Transverse colon (tissue), 4 donors: Measurements from ENCODE around the gene PRKAG1. TPM values are rescaled to one million over a fixed set of nuclear protein-coding genes. Genes with fewer than 3 reads are reported as not detected.

Experiments used
- DNase-seq: peaks from one replicate; pipeline ENCODE4 v3.0.0-alpha.2; 2019
- H3K27ac ChIP-seq, 4 donors: fragments of 200-600 bp; sonication (generic); 2 replicates each; pipeline ENCODE4 v1.5.1; 2016 to 2018; ENCODE audit warnings: inconsistent platforms in 4 of 4
- H3K27me3 ChIP-seq: fragments of 200-600 bp; sonication (generic); 2 replicates; pipeline ENCODE4 v1.5.1; 2017; ENCODE audit warnings: inconsistent platforms
- H3K36me3 ChIP-seq, 4 donors: fragments of 200-600 bp; sonication (generic); 2 replicates each; pipeline ENCODE4 v1.5.1; 2017 to 2019; ENCODE audit warnings: inconsistent platforms in 4 of 4
- H3K4me1 ChIP-seq, 4 donors: fragments of 200-600 bp; sonication (generic); 2 replicates each; pipeline ENCODE4 v1.5.1; 2017 to 2020; ENCODE audit warnings: inconsistent platforms in 4 of 4
- H3K4me3 ChIP-seq, 4 donors: fragments of 200-600 bp; sonication (generic); 1 replicate in 1 of 4; 2 replicates in 3 of 4; pipeline versions ENCODE4 v1.5.1 to v1.6.1; 2017 to 2019; ENCODE audit warnings: inconsistent platforms in 4 of 4
- H3K9me3 ChIP-seq, 2 donors: fragments of 200-600 bp; sonication (generic); 2 replicates each; pipeline ENCODE4 v1.5.1; 2017 to 2019; ENCODE audit warnings: inconsistent platforms in 2 of 2
- CTCF ChIP-seq, 5 experiments: fragments of 200-600 bp in 3 of 5; fragments of 450-650 bp in 2 of 5; sonication (generic) in 3 of 5; IDR thresholded peaks; 1 replicate in 2 of 5; 2 replicates in 3 of 5; pipeline ENCODE4 v1.5.1; 2016 to 2017; ENCODE audit warnings: antibody characterized with exemption in 5 of 5, inconsistent platforms in 3 of 5, mild to moderate bottlenecking in 2 of 5, moderate library complexity in 1 of 5
- EP300 ChIP-seq: sonication (generic); formaldehyde crosslinking; IDR thresholded peaks from one replicate; pipeline ENCODE4 v1.6.1; 2017; ENCODE audit warnings: antibody characterized with exemption, low read depth
- POLR2A ChIP-seq: fragments of 450-650 bp; IDR thresholded peaks from one replicate; pipeline ENCODE4 v1.6.1; 2016; ENCODE audit warnings: antibody characterized with exemption, mild to moderate bottlenecking, moderate library complexity
- POLR2AphosphoS5 ChIP-seq, 3 donors: sonication (generic); formaldehyde crosslinking; IDR thresholded peaks; one replicate each; pipeline ENCODE4 v1.6.1; 2016; ENCODE audit warnings: antibody characterized with exemption in 3 of 3
- WGBS, 2 donors: methylation state at CpG; one replicate each; pipeline ENCODE4 v1.1.5; 2018; ENCODE audit warnings: low coverage in 1 of 2; 5-methylcytosine and 5-hydroxymethylcytosine counted together
- in situ Hi-C, 4 donors: fragments of 200-750 bp; cut with MboI; loops; one replicate each; pipeline versions ENCODE4 v1.15.0 to v1.15.1; 2017; ENCODE audit warnings: low sequenced_read_pairs in 3 of 4, low pct_ligation_motif_present in 1 of 4, low pct_unique_long_range_greater_than_20kb in 1 of 4
- intact Hi-C: fragments of 100-400 bp; cut with DNase I; formaldehyde crosslinking; loops from one replicate; pipeline ENCODE4 v1.15.1; 2023; ENCODE audit warnings: low total_unique reads
- total RNA-seq, 4 donors: library from RNA; depleted of rRNA; stranded (reverse); fragments of >200 nt; gene quantifications; one replicate each; pipeline ENCODE4 v1.1.0, GENCODE V29; 2016

Gene PRKAG1
- total RNA-seq, 4 donors from 2014 or later: 21.7 to 44.0 (median 42.3) TPM

GRCh38 chr12:49036029-49036428, 17.5 kb upstream of the PRKAG1 start:
- 74 to 98% methylated on average over 4 of the region's 4 CpGs for WGBS, 2 donors

DNA sequence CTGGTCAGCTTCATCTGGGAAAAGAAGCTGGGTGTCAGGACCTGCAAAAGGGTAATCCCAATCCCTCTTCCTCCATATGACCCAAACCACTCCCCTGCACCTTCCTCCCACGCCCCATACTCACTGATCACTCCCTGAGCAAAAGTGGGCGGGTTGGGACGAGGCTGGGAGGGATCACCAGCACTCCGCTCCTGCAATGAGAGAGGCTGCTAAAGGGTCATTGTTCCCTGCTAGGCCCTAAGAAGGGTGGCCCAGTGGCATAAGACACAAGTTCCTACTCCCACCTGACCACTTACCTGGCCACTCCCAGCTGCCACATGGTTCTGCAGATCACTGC, 15.7 kb upstream of the PRKAG1 start:
- no peak for TF ChIP-seq EP300
- no peak for TF ChIP-seq POLR2A
- no peak for TF ChIP-seq POLR2AphosphoS5 (IDR thresholded peaks at IDR 0.05)
- no peak for TF ChIP-seq CTCF (IDR thresholded peaks at IDR 0.05)
- Histone ChIP-seq H3K4me1 (no peaks in the 10 kb centered on the region), H3K9me3 (no peaks in the 10 kb centered on the region), H3K4me3 (no peak overlapping the region), H3K27ac (no peak overlapping the region), H3K27me3 (no peaks in the 10 kb centered on the region), H3K36me3 (peaks cover 0 to 56% (median 25%) of the 10 kb centered on the region in 4 donors)
- 94% methylated on average over 4 of the region's 4 CpGs; no CpG with 5 or more reads in 1 of the 2 donors for WGBS, 2 donors
- intact Hi-C loops: no loop called here
- DNase-seq: no peak
- in situ Hi-C loops: no loop called here

More at GRCh38 chr12:49036029-49036428, 17.5 kb upstream of the PRKAG1 start:
- no peak for DNase-seq
- Histone ChIP-seq H3K36me3 (peaks cover 0 to 74% (median 34%) of the 10 kb centered on the region in 4 donors), H3K27ac (no peak overlapping the region), H3K4me1 (no peaks in the 10 kb centered on the region), H3K9me3 (no peaks in the 10 kb centered on the region), H3K27me3 (no peaks in the 10 kb centered on the region), H3K4me3 (no peak overlapping the region)
- intact Hi-C loops: no loop called here
- TF ChIP-seq CTCF (IDR thresholded peaks at IDR 0.05) (no peak), POLR2A (no peak), POLR2AphosphoS5 (IDR thresholded peaks at IDR 0.05) (no peak), EP300 (no peak)
- in situ Hi-C loops: no loop called here

DNA sequence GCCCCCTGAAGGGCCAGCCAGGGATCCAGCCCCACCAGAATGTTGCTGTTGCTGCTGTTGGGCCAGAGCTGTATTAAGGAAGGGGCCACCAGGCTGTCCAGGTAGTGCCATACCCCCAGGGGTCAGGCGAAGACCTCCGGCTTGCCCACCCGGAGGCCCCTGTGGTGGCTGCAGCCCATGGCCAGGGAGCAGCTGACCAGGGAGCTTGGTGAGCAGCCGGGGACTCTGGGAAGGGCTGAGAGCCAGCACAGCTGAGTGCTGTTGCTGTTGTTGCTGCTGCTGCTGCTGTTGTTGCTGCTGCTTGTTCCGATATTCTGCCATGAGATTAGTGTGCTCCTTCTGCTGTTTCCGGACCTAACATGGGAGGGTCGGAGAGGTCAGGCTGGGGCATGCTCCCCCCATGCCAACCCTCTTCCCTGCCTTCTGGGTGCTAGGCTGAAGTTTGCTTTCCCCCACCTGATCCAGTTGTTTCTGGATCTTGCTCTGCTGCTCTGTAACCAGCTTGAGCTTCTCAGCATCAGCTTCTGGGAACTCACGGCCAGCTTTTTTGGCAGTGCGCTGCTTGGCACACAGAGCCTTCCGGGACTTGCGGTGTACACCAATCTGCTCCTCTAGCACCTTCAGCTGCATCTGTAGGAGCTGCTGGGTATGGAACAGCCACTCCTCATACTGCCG, 15.2 kb upstream of the PRKAG1 start:
- intact Hi-C loops (no loop called here), in situ Hi-C loops (no loop called here)
- no peak overlapping the region for H3K27ac ChIP-seq
- WGBS, 2 donors: 67 to 84% methylated on average over 3 to 12 of the region's 12 CpGs
- TF ChIP-seq CTCF (IDR thresholded peaks at IDR 0.05) (no peak), EP300 (no peak)
- no peaks in the 10 kb centered on the region for H3K4me1 ChIP-seq
- no peaks in the 10 kb centered on the region for H3K9me3 ChIP-seq
- peaks cover 0 to 56% (median 23%) of the 10 kb centered on the region in 4 donors for H3K36me3 ChIP-seq
- H3K4me3 ChIP-seq: no peak overlapping the region
- H3K27me3 ChIP-seq: no peaks in the 10 kb centered on the region
- DNase-seq: no peak

DNA sequence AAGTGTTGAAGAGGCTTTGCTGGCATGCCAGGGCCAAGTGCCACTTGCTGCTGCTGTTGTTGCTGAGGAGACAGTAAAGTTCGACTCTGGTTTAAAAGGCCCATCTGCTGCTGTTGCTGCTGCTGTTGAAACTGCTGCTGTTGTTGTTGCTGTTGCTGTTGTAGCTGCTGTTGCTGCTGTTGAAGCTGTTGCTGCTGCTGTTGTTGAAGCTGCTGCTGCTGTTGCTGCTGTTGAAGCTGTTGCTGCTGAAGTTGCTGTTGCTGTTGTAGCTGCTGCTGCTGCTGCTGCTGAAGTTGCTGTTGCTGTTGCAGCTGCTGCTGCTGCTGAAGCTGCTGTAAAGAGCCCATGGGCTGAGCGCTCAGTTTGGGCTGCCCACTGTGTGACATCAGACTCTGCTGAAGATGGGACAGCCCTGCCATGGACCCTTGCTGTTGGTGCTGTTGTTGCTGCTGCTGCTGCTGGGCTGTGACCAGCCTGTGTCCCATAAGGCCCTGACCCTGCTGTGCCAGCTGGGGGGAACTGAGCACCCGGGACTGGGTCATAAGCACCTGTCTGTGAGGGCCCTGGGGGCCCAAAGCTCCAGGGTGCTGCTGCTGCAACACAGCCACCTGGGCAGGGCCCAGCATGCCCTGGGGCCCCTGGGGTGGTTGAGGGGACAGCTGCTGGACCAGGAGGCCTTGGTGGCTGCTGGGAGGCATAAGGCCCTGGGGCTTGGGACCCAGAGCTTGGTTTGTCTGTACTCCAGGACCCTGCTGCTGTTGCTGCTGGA, 14.3 kb upstream of the PRKAG1 start:
- TF ChIP-seq CTCF (IDR thresholded peaks at IDR 0.05) (no peak), EP300 (no peak), POLR2A (no peak), POLR2AphosphoS5 (IDR thresholded peaks at IDR 0.05) (no peak)
- Histone ChIP-seq H3K27me3 (no peaks in the 10 kb centered on the region), H3K36me3 (peaks cover 0 to 57% (median 20%) of the 10 kb centered on the region in 4 donors), H3K4me1 (no peaks in the 10 kb centered on the region), H3K9me3 (no peaks in the 10 kb centered on the region), H3K4me3 (no peak overlapping the region), H3K27ac (no peak overlapping the region)
- 60 to 83% methylated on average over 1 to 2 of the region's 3 CpGs for WGBS, 2 donors
- intact Hi-C loops (no loop called here), in situ Hi-C loops (no loop called here)
- DNase-seq: no peak
